Right cardiac atrium (tissue), 5 donors: ENCODE data around the gene NEIL1. TPM values are rescaled to one million over a fixed set of nuclear protein-coding genes. Genes with fewer than 3 reads are reported as not detected.
A peak's percentile ranks its signal among the peaks of the same experiment; 100 is the strongest.
"Not testable (repeated sequence)": the region's sequence is repeated elsewhere in the genome, so short reads cannot be mapped to it uniquely, and the experiment has no call there.

Experiments
- ATAC-seq, 2 donors: fragments of 200-7000 bp; cut with Tn5 transposase; one replicate each; pipeline versions ENCODE4 v1.8.0 to v1.9.1; 2020; ENCODE audit warnings: moderate library complexity in 2 of 2, mild to moderate bottlenecking in 1 of 2
- DNase-seq, 3 donors: peaks; one replicate each; pipeline ENCODE4 v3.0.0-alpha.2; 2020
- H3K27ac ChIP-seq: one replicate; pipeline ENCODE4 v1.5.1; 2013; ENCODE audit warnings: mild to moderate bottlenecking, low read length, control low read depth, moderate library complexity
- H3K27me3 ChIP-seq: one replicate; pipeline ENCODE4 v1.6.1; 2013; ENCODE audit not compliant: control insufficient read depth, insufficient read depth
- H3K4me1 ChIP-seq: one replicate; pipeline ENCODE4 v1.6.1; 2013; ENCODE audit warnings: low read length; ENCODE audit not compliant: control insufficient read depth, insufficient read depth
- H3K4me3 ChIP-seq: one replicate; pipeline ENCODE4 v1.5.1; 2013; ENCODE audit warnings: low read length, control low read depth
- H3K9me3 ChIP-seq: one replicate; pipeline ENCODE4 v1.6.1; 2013; ENCODE audit warnings: low read length; ENCODE audit not compliant: control insufficient read depth
- WGBS: extraction: QIAGEN DNeasy Blood & Tissue Kit; methylation state at CpG from one replicate; pipeline ENCODE4 v1.1.7; 2013; 5-methylcytosine and 5-hydroxymethylcytosine counted together
- intact Hi-C, 4 donors: fragments of 100-400 bp; cut with DNase I; formaldehyde crosslinking; loops; one replicate each; pipeline versions ENCODE4 v1.11.0 to v1.14.0; 2022 to 2023
- polyA plus RNA-seq: library from polyadenylated mRNA; stranded (reverse); fragments of 200-250 nt; gene quantifications from one replicate; pipeline ENCODE4 v1.2.3, GENCODE V29; 2013
- total RNA-seq, 4 donors: library from RNA; stranded (reverse); fragmentation: NEBNext Ultra II Directional; extraction: Animal tissue kit (Norgen Biotek cat#: 25700); gene quantifications; one replicate each; pipeline ENCODE4 v1.2.1, GENCODE V29; 2021
- donor health status: healthy with polysubstance abuse.
- donor health status: DM: no; HTN: yes; CAD: no.
- donor health status: DM: no; HTN: no; CAD: no.
- donor health status: DM: no; HTN: yes; CAD: no; lungs with severe emphysema.
- donor health status: DM: yes; HTN: yes; CAD: no.

NEIL1 gene
- total and polyA plus RNA-seq, 5 donors = 12.2 to 22.3 (median 14.9) TPM

GRCh38 chr15:75366163-75366562, 19.3 kb downstream of the NEIL1 start:
- no peaks in the 10 kb centered on the region for H3K9me3 ChIP-seq
- no peak overlapping the region for H3K4me3 ChIP-seq
- no peak overlapping the region for H3K27ac ChIP-seq

GRCh38 chr15:75367006-75367405, 20.2 kb downstream of the NEIL1 start:
- Histone ChIP-seq H3K4me3 (no peak overlapping the region), H3K27ac (no peak overlapping the region), H3K27me3 (no peaks in the 10 kb centered on the region), H3K9me3 (no peaks in the 10 kb centered on the region), H3K4me1 (peaks cover 9% of the 10 kb centered on the region)
- intact Hi-C loops = no loop called here
- ATAC-seq (no peak), DNase-seq (no peak)

More at GRCh38 chr15:75366163-75366562, 19.3 kb downstream of the NEIL1 start:
- intact Hi-C loops = no loop called here
- Histone ChIP-seq H3K27me3 (no peaks in the 10 kb centered on the region), H3K4me1 (peaks cover 9% of the 10 kb centered on the region)
- DNase-seq = no peak
- 95% methylated on average over 3 of the region's 3 CpGs for WGBS
- ATAC-seq = no peak

GRCh38 chr15:75367406-75367912, 20.6 kb downstream of the NEIL1 start:
- ATAC-seq = no peak
- 37% methylated on average over 7 of the region's 7 CpGs for WGBS
- no peak for DNase-seq
- no peaks in the 10 kb centered on the region for H3K27me3 ChIP-seq
- peaks cover 9% of the 10 kb centered on the region for H3K4me1 ChIP-seq
- H3K4me3 ChIP-seq = peak overlapping the region; percentile 90
- no peak overlapping the region for H3K27ac ChIP-seq
- H3K9me3 ChIP-seq = no peaks in the 10 kb centered on the region
- intact Hi-C loops = no loop called here

GRCh38 chr15:75367913-75368688, 21.3 kb downstream of the NEIL1 start, which contains the start of gene MAN2C1:
Gene MAN2C1 (minus strand): TSS chr15:75368607. CDS start chr15:75368583, 24 bp downstream.
- WGBS = under 1% methylated on average over 67 of the region's 67 CpGs
- intact Hi-C loops = no loop called here

GRCh38 chr15:75368689-75369239, 21.9 kb downstream of the NEIL1 start:
- DNase-seq (no peak), ATAC-seq (peak; percentile 1 to 5)
- intact Hi-C loops = no loop called here
- Histone ChIP-seq H3K4me3 (peak overlapping the region; percentile 90), H3K9me3 (no peaks in the 10 kb centered on the region), H3K4me1 (peaks cover 9% of the 10 kb centered on the region), H3K27ac (peak overlapping the region; percentile 98), H3K27me3 (no peaks in the 10 kb centered on the region)
- 6% methylated on average over 23 of the region's 23 CpGs for WGBS

More at GRCh38 chr15:75367913-75368688, 21.3 kb downstream of the NEIL1 start, which contains the start of gene MAN2C1:
- peaks cover 9% of the 10 kb centered on the region for H3K4me1 ChIP-seq
- peak within 1 kb of the TSS; percentile 98 for H3K27ac ChIP-seq
- ATAC-seq (peak; percentile 96 to 97), DNase-seq (peak; percentile 97 to 98 (median 98))
- H3K9me3 ChIP-seq = no peaks in the 10 kb centered on the region
- no peaks in the 10 kb centered on the region for H3K27me3 ChIP-seq
- H3K4me3 ChIP-seq = peak within 1 kb of the TSS; percentile 90

GRCh38 chr15:75369897-75370581, 23.2 kb downstream of the NEIL1 start:
- WGBS = 96% methylated on average over 7 of the region's 7 CpGs
- no peak for DNase-seq
- Histone ChIP-seq H3K27ac (no peak overlapping the region), H3K4me3 (no peak overlapping the region), H3K4me1 (peaks cover 9% of the 10 kb centered on the region), H3K9me3 (no peaks in the 10 kb centered on the region), H3K27me3 (no peaks in the 10 kb centered on the region)
- intact Hi-C loops = no loop called here
- ATAC-seq = no peak

GRCh38 chr15:75371486-75371885, 24.6 kb downstream of the NEIL1 start:
- Histone ChIP-seq H3K9me3 (no peaks in the 10 kb centered on the region), H3K27ac (no peak overlapping the region), H3K27me3 (no peaks in the 10 kb centered on the region), H3K4me1 (peaks cover 9% of the 10 kb centered on the region), H3K4me3 (no peak overlapping the region)
- no peak for ATAC-seq
- DNase-seq = no peak
- 78% methylated on average over 1 of the region's 1 CpG for WGBS
- intact Hi-C loops = no loop called here

GRCh38 chr15:75371901-75372688, 25.3 kb downstream of the NEIL1 start:
- intact Hi-C loops = no loop called here
- H3K27ac ChIP-seq = no peak overlapping the region
- H3K4me1 ChIP-seq = peaks cover 9% of the 10 kb centered on the region
- H3K27me3 ChIP-seq = no peaks in the 10 kb centered on the region
- no peak for ATAC-seq
- no peak for DNase-seq
- H3K4me3 ChIP-seq = no peak overlapping the region
- WGBS = 96% methylated on average over 11 of the region's 11 CpGs
- H3K9me3 ChIP-seq = no peaks in the 10 kb centered on the region

GRCh38 chr15:75380773-75381172, 33.9 kb downstream of the NEIL1 start:
- Histone ChIP-seq H3K4me1 (no peaks in the 10 kb centered on the region), H3K4me3 (no peak overlapping the region), H3K27me3 (no peaks in the 10 kb centered on the region), H3K27ac (no peak overlapping the region), H3K9me3 (no peaks in the 10 kb centered on the region)
- ATAC-seq (no peak), DNase-seq (no peak)
- intact Hi-C loops = no loop called here
- 91% methylated on average over 4 of the region's 4 CpGs for WGBS

GRCh38 chr15:75383986-75384385, 37.1 kb downstream of the NEIL1 start:
- intact Hi-C loops, DNase-seq, H3K27ac ChIP-seq, H3K27me3 ChIP-seq, H3K9me3 ChIP-seq, ATAC-seq, H3K4me1 ChIP-seq, H3K4me3 ChIP-seq: not testable (repeated sequence)
- 94% methylated on average over 5 of the region's 5 CpGs for WGBS
